MCF 10A (cell line): Measurements from ENCODE around the gene DNAJC30. TPM values are rescaled to one million over a fixed set of nuclear protein-coding genes. Genes with fewer than 3 reads are reported as not detected.

Experiments used
- BruUV-seq: library from RNA; stranded (reverse); fragments of 400-500 nt; replicated peaks from 2 replicates; lab custom pipeline; 2021; lab: Mats Ljungman, UMichigan
- CTCF ChIA-PET: fragments of 300-600 bp; sonication (Branson Sonifier 250); formaldehyde crosslinking; extraction: SDS; loops from one replicate; lab custom pipeline; 2021; ENCODE audit warnings: antibody characterized with exemption, inconsistent platforms; lab: Yijun Ruan, JAX
- POLR2A ChIA-PET: fragments of 300-600, 350-650 bp; sonication (Branson Sonifier 250); formaldehyde crosslinking; extraction: SDS; loops from one replicate; lab custom pipeline; 2020; ENCODE audit warnings: antibody characterized with exemption, inconsistent platforms; lab: Yijun Ruan, JAX
- DNase-seq: peaks from one replicate; pipeline ENCODE4 v3.0.0-alpha.2; 2018; ENCODE audit not compliant: unreplicated experiment
- H3K27ac Mint-ChIP-seq: one replicate; pipeline ENCODE4 v1.8.0; 2022; ENCODE audit warnings: mild to moderate bottlenecking, low read depth, mixed read lengths; ENCODE audit not compliant: unreplicated experiment
- H3K27me3 Mint-ChIP-seq: one replicate; pipeline ENCODE4 v1.8.0; 2022; ENCODE audit warnings: mixed read lengths; ENCODE audit not compliant: insufficient read depth, unreplicated experiment
- H3K36me3 Mint-ChIP-seq: one replicate; pipeline ENCODE4 v1.8.0; 2022; ENCODE audit warnings: mild to moderate bottlenecking, moderate library complexity, mixed read lengths; ENCODE audit not compliant: insufficient read depth, unreplicated experiment
- H3K4me1 Mint-ChIP-seq: one replicate; pipeline ENCODE4 v1.8.0; 2022; ENCODE audit warnings: mixed read lengths; ENCODE audit not compliant: insufficient read depth, unreplicated experiment
- H3K4me3 Mint-ChIP-seq: one replicate; pipeline ENCODE4 v1.8.0; 2022; ENCODE audit warnings: mild to moderate bottlenecking, moderate library complexity, mixed read lengths; ENCODE audit not compliant: unreplicated experiment
- H3K9me3 Mint-ChIP-seq: one replicate; pipeline ENCODE4 v1.8.0; 2022; ENCODE audit warnings: mixed read lengths; ENCODE audit not compliant: unreplicated experiment
- CTCF ChIP-seq: fragments of 200-600 bp; IDR thresholded peaks from one replicate; pipeline ENCODE4 v1.8.0; 2022; ENCODE audit warnings: antibody characterized with exemption, mild to moderate bottlenecking; ENCODE audit not compliant: unreplicated experiment
- intact Hi-C: fragments of 100-400 bp; cut with micrococcal nuclease; formaldehyde crosslinking; loops from 2 replicates; pipeline ENCODE4 v1.14.1; 2022
- total RNA-seq: library from RNA; stranded (reverse); gene quantifications from 2 replicates; pipeline ENCODE4 v1.2.3, GENCODE V29; 2022

Gene DNAJC30
- total RNA-seq, 1 experiment from 2014 or later, result 11.4 TPM

GRCh38 chr7:73647725-73648592 is 35.3 kb downstream of the DNAJC30 start:
- no TSS peak for BruUV-seq
- CTCF ChIA-PET, result no interaction called here
- DNase-seq, result no peak
- H3K27ac Mint-ChIP-seq, result peak overlapping the region; percentile 22
- TF ChIP-seq CTCF, result no peak
- POLR2A ChIA-PET, result no interaction called here
- no peaks in the 10 kb centered on the region for H3K36me3 Mint-ChIP-seq
- H3K27me3 Mint-ChIP-seq, result peaks cover 35% of the 10 kb centered on the region
- intact Hi-C loops, result no loop called here
- peak overlapping the region; percentile 46 for H3K4me3 Mint-ChIP-seq
- H3K4me1 Mint-ChIP-seq, result peaks cover 16% of the 10 kb centered on the region
- no peaks in the 10 kb centered on the region for H3K9me3 Mint-ChIP-seq

GRCh38 chr7:73646785-73647724 is 36.2 kb downstream of the DNAJC30 start:
- intact Hi-C loops, result no loop called here
- ChIA-PET CTCF (interaction anchor here (0.6 to 1.4 kb wide), 6 partner anchors 14 to 209 kb away, joined by 3 to 5 read pairs (median 3); no protein-coding TSS in a partner anchor), POLR2A (no interaction called here)
- no TSS peak for BruUV-seq
- Mint-ChIP-seq H3K27ac (no peak overlapping the region), H3K4me1 (peaks cover 16% of the 10 kb centered on the region), H3K36me3 (no peaks in the 10 kb centered on the region), H3K9me3 (peaks cover 1% of the 10 kb centered on the region), H3K27me3 (peaks cover 26% of the 10 kb centered on the region), H3K4me3 (no peak overlapping the region)
- DNase-seq, result no peak
- no peak for TF ChIP-seq CTCF

- Mint-ChIP-seq H3K27me3 (peaks cover 26% of the 10 kb centered on the region), H3K4me3 (no peak overlapping the region), H3K4me1 (peaks cover 16% of the 10 kb centered on the region), H3K27ac (no peak overlapping the region), H3K36me3 (no peaks in the 10 kb centered on the region), H3K9me3 (peaks cover 6% of the 10 kb centered on the region)
- BruUV-seq, result no TSS peak
- ChIA-PET CTCF (interaction anchor here (0.6 to 2.7 kb wide), 7 partner anchors 13 to 323 kb away, joined by 3 to 14 read pairs (median 4); no protein-coding TSS in a partner anchor), POLR2A (no interaction called here)
- intact Hi-C loops, result no loop called here
- no peak for TF ChIP-seq CTCF
- DNase-seq, result no peak
Measured at GRCh38 chr7:73645643-73646174, 37.5 kb downstream of the DNAJC30 start.
